Esophagus squamous epithelium (tissue), 5 donors: ENCODE measurements around the gene SMOC2. TPM values are rescaled to one million over a fixed set of nuclear protein-coding genes. Genes with fewer than 3 reads are reported as not detected.

Source experiments
- DNase-seq: peaks from one replicate; lab custom pipeline; 2025; lab: John Stamatoyannopoulos, UW
- H3K27ac ChIP-seq, 4 donors: fragments of 200-600 bp; sonication (generic); one replicate each; pipeline ENCODE4 v1.5.1; 2016 to 2019; ENCODE audit warnings: mild to moderate bottlenecking in 1 of 4
- H3K27me3 ChIP-seq, 4 donors: fragments of 200-600 bp; sonication (generic); 1 replicate in 3 of 4; 2 replicates in 1 of 4; pipeline versions ENCODE4 v1.5.1 to v1.6.0; 2017 to 2021; ENCODE audit warnings: antibody characterized with exemption in 1 of 4
- H3K36me3 ChIP-seq, 3 donors: fragments of 200-600 bp; sonication (generic); one replicate each; pipeline ENCODE4 v1.5.1; 2016 to 2019
- H3K4me1 ChIP-seq, 3 donors: fragments of 200-600 bp; sonication (generic); one replicate each; pipeline ENCODE4 v1.5.1; 2017 to 2019
- H3K4me3 ChIP-seq, 4 donors: fragments of 200-600 bp; sonication (generic); 1 replicate in 3 of 4; 2 replicates in 1 of 4; pipeline ENCODE4 v1.5.1; 2016 to 2019; ENCODE audit warnings: mild to moderate bottlenecking in 2 of 4, moderate library complexity in 1 of 4
- H3K9me3 ChIP-seq, 3 donors: fragments of 200-600 bp; sonication (generic); one replicate each; pipeline ENCODE4 v1.5.1; 2016 to 2019
- POLR2A ChIP-seq, 4 donors: fragments of 450-650 bp; IDR thresholded peaks; one replicate each; pipeline ENCODE4 v1.6.1; 2017; ENCODE audit warnings: antibody characterized with exemption in 4 of 4, mild to moderate bottlenecking in 4 of 4, moderate library complexity in 3 of 4
- WGBS, 2 donors: methylation state at CpG; one replicate each; pipeline ENCODE4 v1.1.5; 2018; 5-methylcytosine and 5-hydroxymethylcytosine counted together
- intact Hi-C: fragments of 100-400 bp; cut with DNase I; formaldehyde crosslinking; loops from one replicate; pipeline ENCODE4 v1.15.0; 2022
- total RNA-seq, 4 donors: library from RNA; depleted of rRNA; stranded (reverse); fragments of >200 nt; gene quantifications; one replicate each; pipeline ENCODE4 v1.1.0, GENCODE V29; 2016
- TF ChIP-seq, protein P1 (sequence below), 6 experiments: fragments of 450-650 bp in 4 of 6; fragments of 200-600 bp in 2 of 6; sonication (generic) in 2 of 6; IDR thresholded peaks; one replicate each; pipeline ENCODE4 v1.5.1; 2016 to 2019; ENCODE audit warnings: antibody characterized with exemption in 6 of 6, mild to moderate bottlenecking in 4 of 6, moderate library complexity in 4 of 6
- donor health status: DM: yes; HTN: yes; CAD: no.

Gene SMOC2
- total RNA-seq, 4 donors from 2014 or later: 1.9 to 35.5 (median 7.1) TPM

GRCh38 chr6:168585441-168585840 is 144.5 kb downstream of the SMOC2 start:
- 66 to 80% methylated on average over 3 of the region's 3 CpGs for WGBS, 2 donors
- Histone ChIP-seq H3K27me3 (no peaks in the 10 kb centered on the region), H3K36me3 (no peaks in the 10 kb centered on the region), H3K27ac (peak overlapping the region in 1 of 4 donors; percentile 48), H3K4me1 (peaks cover 0 to 9% (median 0%) of the 10 kb centered on the region in 3 donors), H3K4me3 (no peak overlapping the region), H3K9me3 (no peaks in the 10 kb centered on the region)
- no peak for DNase-seq
- TF ChIP-seq POLR2A (IDR thresholded peaks at IDR 0.05): no peak
- TF ChIP-seq, protein P1, sequence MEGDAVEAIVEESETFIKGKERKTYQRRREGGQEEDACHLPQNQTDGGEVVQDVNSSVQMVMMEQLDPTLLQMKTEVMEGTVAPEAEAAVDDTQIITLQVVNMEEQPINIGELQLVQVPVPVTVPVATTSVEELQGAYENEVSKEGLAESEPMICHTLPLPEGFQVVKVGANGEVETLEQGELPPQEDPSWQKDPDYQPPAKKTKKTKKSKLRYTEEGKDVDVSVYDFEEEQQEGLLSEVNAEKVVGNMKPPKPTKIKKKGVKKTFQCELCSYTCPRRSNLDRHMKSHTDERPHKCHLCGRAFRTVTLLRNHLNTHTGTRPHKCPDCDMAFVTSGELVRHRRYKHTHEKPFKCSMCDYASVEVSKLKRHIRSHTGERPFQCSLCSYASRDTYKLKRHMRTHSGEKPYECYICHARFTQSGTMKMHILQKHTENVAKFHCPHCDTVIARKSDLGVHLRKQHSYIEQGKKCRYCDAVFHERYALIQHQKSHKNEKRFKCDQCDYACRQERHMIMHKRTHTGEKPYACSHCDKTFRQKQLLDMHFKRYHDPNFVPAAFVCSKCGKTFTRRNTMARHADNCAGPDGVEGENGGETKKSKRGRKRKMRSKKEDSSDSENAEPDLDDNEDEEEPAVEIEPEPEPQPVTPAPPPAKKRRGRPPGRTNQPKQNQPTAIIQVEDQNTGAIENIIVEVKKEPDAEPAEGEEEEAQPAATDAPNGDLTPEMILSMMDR (IDR thresholded peaks at IDR 0.05): no peak
- intact Hi-C loops: no loop called here

- Histone ChIP-seq H3K27ac (no peak overlapping the region), H3K27me3 (no peaks in the 10 kb centered on the region), H3K9me3 (no peaks in the 10 kb centered on the region), H3K4me3 (no peak overlapping the region), H3K36me3 (no peaks in the 10 kb centered on the region), H3K4me1 (no peaks in the 10 kb centered on the region)
- intact Hi-C loops: no loop called here
- TF ChIP-seq, protein P1 (IDR thresholded peaks at IDR 0.05): no peak
- no peak for TF ChIP-seq POLR2A (IDR thresholded peaks at IDR 0.05)
- WGBS, 2 donors: 78 to 79% methylated on average over 1 to 2 of the region's 2 CpGs
- DNase-seq: no peak
Measured at GRCh38 chr6:168589275-168589674, 148.3 kb downstream of the SMOC2 start.

DNA sequence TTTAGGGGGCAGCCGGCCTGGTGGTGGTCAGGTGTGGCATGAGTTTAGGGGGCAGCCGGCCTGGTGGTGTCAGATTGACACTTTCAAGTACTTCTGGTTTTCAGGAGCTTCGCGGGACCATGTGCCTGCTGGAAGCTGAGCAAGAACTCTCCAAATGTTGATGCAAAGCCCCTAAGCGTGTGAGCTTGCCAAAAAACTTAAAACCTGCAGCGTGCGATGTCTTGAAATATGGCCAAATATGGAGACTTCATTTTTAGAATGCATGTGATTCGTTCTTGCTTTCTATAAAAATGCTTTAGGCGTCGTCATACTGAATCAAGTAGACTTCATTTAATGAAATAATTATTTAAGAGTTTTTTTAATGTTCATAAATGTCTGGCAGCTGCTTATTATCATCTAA is 149.4 kb downstream of the SMOC2 start:
- intact Hi-C loops: no loop called here
- no peak for TF ChIP-seq POLR2A (IDR thresholded peaks at IDR 0.05)
- TF ChIP-seq, protein P1 (IDR thresholded peaks at IDR 0.05): no peak
- Histone ChIP-seq H3K4me1 (no peaks in the 10 kb centered on the region), H3K4me3 (no peak overlapping the region), H3K9me3 (no peaks in the 10 kb centered on the region), H3K36me3 (no peaks in the 10 kb centered on the region), H3K27ac (no peak overlapping the region), H3K27me3 (no peaks in the 10 kb centered on the region)
- DNase-seq: no peak
- 43 to 78% methylated on average over 6 to 9 of the region's 10 CpGs for WGBS, 2 donors

DNA sequence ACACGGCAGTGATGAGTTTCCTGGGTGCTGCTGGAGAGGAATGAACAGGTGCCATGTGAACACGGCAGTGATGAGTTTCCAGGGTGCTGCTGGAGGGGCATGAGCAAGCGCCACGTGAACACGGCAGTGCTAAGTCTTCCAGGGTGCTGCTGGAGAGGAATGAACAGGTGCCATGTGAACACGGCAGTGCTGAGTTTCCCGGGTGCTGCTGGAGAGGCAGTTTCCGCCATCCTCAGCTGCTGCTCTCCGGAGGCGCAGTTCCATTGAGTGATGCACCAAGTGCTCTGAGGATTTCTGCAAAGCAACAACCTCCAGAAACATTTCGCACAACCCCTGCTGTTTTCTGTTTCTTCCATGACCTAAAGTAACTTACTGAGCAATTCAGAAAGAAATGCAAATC is 155.4 kb downstream of the SMOC2 start:
- WGBS, 2 donors: 76 to 78% methylated on average over 11 of the region's 11 CpGs
- TF ChIP-seq, protein P1 (IDR thresholded peaks at IDR 0.05): no peak
- no peak for TF ChIP-seq POLR2A (IDR thresholded peaks at IDR 0.05)
- DNase-seq: no peak
- Histone ChIP-seq H3K9me3 (no peaks in the 10 kb centered on the region), H3K4me3 (no peak overlapping the region), H3K27me3 (no peaks in the 10 kb centered on the region), H3K4me1 (no peaks in the 10 kb centered on the region), H3K27ac (no peak overlapping the region), H3K36me3 (no peaks in the 10 kb centered on the region)
- intact Hi-C loops: no loop called here

GRCh38 chr6:168597471-168597875 is 156.5 kb downstream of the SMOC2 start:
- no peak for DNase-seq
- no peaks in the 10 kb centered on the region for H3K27me3 ChIP-seq
- intact Hi-C loops: no loop called here
- no peaks in the 10 kb centered on the region for H3K36me3 ChIP-seq
- H3K9me3 ChIP-seq: no peaks in the 10 kb centered on the region
- H3K27ac ChIP-seq: no peak overlapping the region
- no peaks in the 10 kb centered on the region for H3K4me1 ChIP-seq
- WGBS, 2 donors: 58 to 68% methylated on average over 4 to 8 of the region's 8 CpGs
- TF ChIP-seq, protein P1 (IDR thresholded peaks at IDR 0.05): no peak
- TF ChIP-seq POLR2A (IDR thresholded peaks at IDR 0.05): no peak
- H3K4me3 ChIP-seq: no peak overlapping the region
